LNCaP clone FGC (cell line): ENCODE data around the gene SH3D19.
"Not testable (repeated sequence)": the region's sequence is repeated elsewhere in the genome, so short reads cannot be mapped to it uniquely, and the experiment has no call there.

Experiments
- DNase-seq: peaks from one replicate; pipeline ENCODE4 v3.0.0-alpha.2; 2011; ENCODE audit warnings: low read depth
- H3K4me3 ChIP-seq: 2 replicates; pipeline ENCODE4 v1.5.1; 2011; ENCODE audit warnings: mild to moderate bottlenecking, low read depth, low read length, control low read depth
- CTCF ChIP-seq: IDR thresholded peaks from 2 replicates; pipeline ENCODE4 v1.5.1; 2012; ENCODE audit warnings: mild to moderate bottlenecking; ENCODE audit not compliant: control insufficient read depth, insufficient read depth; ENCODE audit errors: extremely low read depth

Gene SH3D19

GRCh38 chr4:151329217-151330007 is 4.0 kb upstream of the SH3D19 start:
- H3K4me3 ChIP-seq = no peak overlapping the region
- TF ChIP-seq CTCF = no peak
- DNase-seq = peak; percentile 54

GRCh38 chr4:151325949-151326246 is 493 bp upstream of the SH3D19 start:
- no peak for DNase-seq
- peak overlapping the region; percentile 75 for H3K4me3 ChIP-seq
- TF ChIP-seq CTCF = no peak

GRCh38 chr4:151324752-151325110 is 674 bp downstream of the SH3D19 start:
- no peak for TF ChIP-seq CTCF
- no peak for DNase-seq
- H3K4me3 ChIP-seq = peak overlapping the region; percentile 75

GRCh38 chr4:151324124-151324751 is 1.2 kb downstream of the SH3D19 start:
- no peak for DNase-seq
- peak overlapping the region; percentile 75 for H3K4me3 ChIP-seq
- TF ChIP-seq CTCF = no peak

- no peak for TF ChIP-seq CTCF
- peak overlapping the region; percentile 75 for H3K4me3 ChIP-seq
- no peak for DNase-seq
These were observed 1.7 kb downstream of the SH3D19 start for GRCh38 chr4:151323667-151324066.

- no peak overlapping the region for H3K4me3 ChIP-seq
- TF ChIP-seq CTCF = no peak
- no peak for DNase-seq
These were observed 2.8 kb downstream of the SH3D19 start for GRCh38 chr4:151322570-151322969.

- DNase-seq = not testable (repeated sequence)
These were observed 3.2 kb downstream of the SH3D19 start for GRCh38 chr4:151322161-151322560.

More at GRCh38 chr4:151322161-151322560, 3.2 kb downstream of the SH3D19 start:
- H3K4me3 ChIP-seq = not testable (repeated sequence)
